ENCODE data around the gene TRDMT1. TPM values are rescaled to one million over a fixed set of nuclear protein-coding genes. Genes with fewer than 3 reads are reported as not detected.

Gene TRDMT1
- total RNA-seq, 2 donors from 2014 or later, result 7.3 to 7.5 TPM

DNA sequence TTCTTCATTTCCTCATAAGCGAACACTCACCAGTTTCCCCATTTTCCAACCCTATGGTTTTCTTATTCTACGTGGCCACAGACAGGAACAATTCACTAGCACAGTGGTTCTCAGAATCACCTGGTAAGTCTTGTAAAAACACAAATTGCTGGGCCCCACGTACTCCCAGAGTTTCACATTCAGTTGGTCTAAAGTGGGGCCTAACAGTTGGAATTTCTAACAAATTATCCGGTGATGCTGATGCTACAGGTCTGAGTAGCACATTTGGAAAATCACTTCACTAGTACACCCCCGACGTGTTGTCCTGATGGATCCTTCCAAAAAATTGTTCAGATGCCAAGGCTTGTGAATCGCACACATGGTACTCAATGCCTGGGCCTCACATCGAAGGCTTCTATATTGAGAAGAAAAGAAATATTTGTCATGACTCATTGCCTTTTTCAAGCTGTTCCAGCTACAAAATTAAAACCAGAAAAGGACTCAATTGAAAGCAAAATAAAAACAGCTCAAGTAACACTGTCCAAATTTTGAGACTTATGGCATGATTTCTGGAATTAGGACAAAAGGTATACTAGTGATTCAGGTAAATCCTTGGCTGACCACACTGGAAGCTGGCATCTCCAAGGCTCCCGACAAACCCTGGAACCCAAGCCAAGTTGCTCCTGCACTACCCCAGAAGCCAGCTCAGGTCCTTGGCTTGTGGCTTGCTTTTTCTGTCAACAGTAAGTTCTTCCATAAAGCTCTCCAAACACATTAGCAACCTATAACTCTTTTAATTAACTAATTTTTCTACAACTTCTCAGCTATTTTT is 13.7 kb upstream of the TRDMT1 start:
- intact Hi-C loops (cut with DNase I), result no loop called here
- 72 to 75% methylated on average over 9 of the region's 9 CpGs for WGBS, 2 donors
- no peak overlapping the region for H3K4me3 ChIP-seq
- H3K4me1 ChIP-seq, result no peaks in the 10 kb centered on the region
- H3K9me3 ChIP-seq, result no peaks in the 10 kb centered on the region
- TF ChIP-seq POLR2A (IDR thresholded peaks at IDR 0.05), result no peak
- TF ChIP-seq, protein P1, sequence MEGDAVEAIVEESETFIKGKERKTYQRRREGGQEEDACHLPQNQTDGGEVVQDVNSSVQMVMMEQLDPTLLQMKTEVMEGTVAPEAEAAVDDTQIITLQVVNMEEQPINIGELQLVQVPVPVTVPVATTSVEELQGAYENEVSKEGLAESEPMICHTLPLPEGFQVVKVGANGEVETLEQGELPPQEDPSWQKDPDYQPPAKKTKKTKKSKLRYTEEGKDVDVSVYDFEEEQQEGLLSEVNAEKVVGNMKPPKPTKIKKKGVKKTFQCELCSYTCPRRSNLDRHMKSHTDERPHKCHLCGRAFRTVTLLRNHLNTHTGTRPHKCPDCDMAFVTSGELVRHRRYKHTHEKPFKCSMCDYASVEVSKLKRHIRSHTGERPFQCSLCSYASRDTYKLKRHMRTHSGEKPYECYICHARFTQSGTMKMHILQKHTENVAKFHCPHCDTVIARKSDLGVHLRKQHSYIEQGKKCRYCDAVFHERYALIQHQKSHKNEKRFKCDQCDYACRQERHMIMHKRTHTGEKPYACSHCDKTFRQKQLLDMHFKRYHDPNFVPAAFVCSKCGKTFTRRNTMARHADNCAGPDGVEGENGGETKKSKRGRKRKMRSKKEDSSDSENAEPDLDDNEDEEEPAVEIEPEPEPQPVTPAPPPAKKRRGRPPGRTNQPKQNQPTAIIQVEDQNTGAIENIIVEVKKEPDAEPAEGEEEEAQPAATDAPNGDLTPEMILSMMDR (IDR thresholded peaks at IDR 0.05), result no peak
- no peaks in the 10 kb centered on the region for H3K36me3 ChIP-seq (replicated peaks in 1 of 2; ENCODE audit: insufficient read depth in 1 of 2, low read depth in 2 of 2)
- peak in 2 of 4 donors; percentile 24 to 47 for DNase-seq
- no peak for ATAC-seq
- H3K27ac ChIP-seq, result peak overlapping the region in 3 of 4 donors; percentile 10 to 69 (median 29)
- H3K27me3 ChIP-seq, result no peaks in the 10 kb centered on the region

DNA sequence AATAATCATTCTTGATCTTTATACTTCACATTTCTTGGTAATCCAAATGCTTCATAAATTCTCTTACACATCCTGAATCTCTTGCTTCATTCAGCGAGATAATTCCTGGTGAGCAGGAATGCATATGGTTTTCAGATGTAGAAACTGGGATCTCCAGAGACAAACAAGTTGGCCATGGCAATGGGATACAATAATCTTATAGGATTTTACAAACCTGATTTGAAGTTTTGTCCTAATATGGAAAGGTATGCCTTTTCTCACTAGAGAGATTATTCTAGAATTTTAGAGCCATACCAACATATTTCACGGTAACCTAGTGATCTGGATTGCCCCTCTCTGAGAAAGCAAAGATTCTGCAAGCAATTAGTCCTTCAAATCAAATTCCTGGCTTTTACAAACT is 13.1 kb upstream of the TRDMT1 start:
- WGBS, 2 donors, result 90 to 93% methylated on average over 2 of the region's 2 CpGs
- H3K4me1 ChIP-seq, result no peaks in the 10 kb centered on the region
- intact Hi-C loops (cut with DNase I), result no loop called here
- H3K4me3 ChIP-seq, result no peak overlapping the region
- H3K9me3 ChIP-seq, result no peaks in the 10 kb centered on the region
- peak overlapping the region in 1 of 4 donors; percentile 69 for H3K27ac ChIP-seq
- ATAC-seq, result no peak
- no peak for TF ChIP-seq POLR2A (IDR thresholded peaks at IDR 0.05)
- TF ChIP-seq, protein P1 (IDR thresholded peaks at IDR 0.05), result no peak
- no peak for DNase-seq
- no peaks in the 10 kb centered on the region for H3K27me3 ChIP-seq
- no peaks in the 10 kb centered on the region for H3K36me3 ChIP-seq (replicated peaks in 1 of 2; ENCODE audit: insufficient read depth in 1 of 2, low read depth in 2 of 2)

DNA sequence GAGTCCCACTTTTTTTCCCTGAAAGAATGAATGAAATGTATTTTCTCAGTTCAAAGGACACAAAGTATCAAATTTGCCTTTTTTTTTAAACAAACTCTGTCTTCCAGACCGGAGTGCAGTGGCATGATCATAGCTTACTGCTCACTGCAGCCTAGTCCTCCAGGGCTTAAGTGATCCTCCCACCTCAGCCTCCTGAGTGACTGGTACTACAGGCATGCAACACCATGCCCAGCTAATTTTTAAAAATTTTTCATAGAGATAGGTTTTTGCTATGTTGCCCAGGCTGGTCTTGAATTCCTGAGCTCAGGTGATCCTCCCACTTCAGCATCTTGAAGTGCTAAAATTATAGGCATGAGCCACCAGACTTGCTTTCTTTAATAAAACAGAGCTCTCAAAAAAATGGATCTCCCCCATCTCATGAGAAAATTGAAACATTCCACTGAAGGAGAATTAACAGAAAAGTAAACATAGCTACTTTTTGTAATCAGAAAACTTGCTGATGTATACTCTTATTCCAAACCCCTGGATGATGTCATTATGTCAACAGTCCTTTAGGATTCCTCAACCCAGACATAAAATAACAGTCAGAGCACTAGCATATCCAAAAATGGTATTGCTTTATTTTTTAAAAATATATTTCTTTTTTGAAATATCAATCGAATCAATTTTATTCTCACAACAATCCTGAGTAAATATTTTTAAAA is 12.3 kb upstream of the TRDMT1 start:
- intact Hi-C loops (cut with DNase I), result no loop called here
- WGBS, 2 donors, result 91 to 92% methylated on average over 2 of the region's 2 CpGs

DNA sequence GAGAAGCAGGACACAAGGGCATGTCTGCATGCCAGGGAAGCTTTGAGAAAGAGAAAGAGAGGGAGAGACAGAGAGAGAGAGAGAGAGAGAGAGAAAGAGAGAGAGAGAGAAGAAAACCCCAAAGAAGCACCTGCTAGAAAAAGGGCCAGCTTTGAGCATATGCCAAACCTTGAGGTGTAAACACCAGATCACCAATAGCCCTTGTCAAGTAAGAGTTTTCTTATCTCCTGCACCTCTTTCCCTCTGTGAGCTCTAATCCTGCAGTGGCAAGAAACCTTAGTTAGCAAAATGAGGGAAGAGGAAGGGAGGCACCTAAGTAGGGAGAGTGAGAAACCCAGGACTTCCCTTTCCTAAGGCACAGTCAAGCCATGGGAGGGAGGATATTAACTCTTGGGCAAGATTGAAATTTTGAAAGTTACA is 11.3 kb upstream of the TRDMT1 start:
- no peak for DNase-seq
- Histone ChIP-seq H3K4me1 (no peaks in the 10 kb centered on the region), H3K36me3 (replicated peaks in 1 of 2; ENCODE audit: insufficient read depth in 1 of 2, low read depth in 2 of 2) (no peaks in the 10 kb centered on the region), H3K27me3 (no peaks in the 10 kb centered on the region), H3K27ac (no peak overlapping the region), H3K4me3 (no peak overlapping the region), H3K9me3 (no peaks in the 10 kb centered on the region)
- intact Hi-C loops (cut with DNase I), result no loop called here
- ATAC-seq, result no peak
- TF ChIP-seq, protein P1 (IDR thresholded peaks at IDR 0.05), result no peak
- no peak for TF ChIP-seq POLR2A (IDR thresholded peaks at IDR 0.05)

More for the DNA sequence above, 12.3 kb upstream of the TRDMT1 start:
- H3K4me1 ChIP-seq, result no peaks in the 10 kb centered on the region
- H3K36me3 ChIP-seq (replicated peaks in 1 of 2; ENCODE audit: insufficient read depth in 1 of 2, low read depth in 2 of 2), result no peaks in the 10 kb centered on the region
- no peak overlapping the region for H3K4me3 ChIP-seq
- ATAC-seq (no peak), DNase-seq (no peak)
- H3K27ac ChIP-seq, result no peak overlapping the region
- H3K27me3 ChIP-seq, result no peaks in the 10 kb centered on the region
- H3K9me3 ChIP-seq, result no peaks in the 10 kb centered on the region
- TF ChIP-seq POLR2A (IDR thresholded peaks at IDR 0.05), result no peak
- TF ChIP-seq, protein P1 (IDR thresholded peaks at IDR 0.05), result no peak
